Stimulated activated CD4-positive, alpha-beta T cell treated with anti-CD3 and anti-CD28 coated beads, Interleukin-2, amount 100 ng/mL, for 24 hours (primary cell): Measurements from ENCODE around the gene KIAA2012.

Experiments
- DNase-seq, 2 donors: peaks; one replicate each; pipeline ENCODE4 v3.0.0-alpha.2; 2020

KIAA2012 gene

GRCh38 chr2:202072737-202073401, at the start of gene KIAA2012:
Gene KIAA2012 (plus strand): TSS chr2:202073255. CDS start chr2:202073628, 373 bp downstream.
- no peak for DNase-seq

GRCh38 chr2:202023904-202024266, 49.2 kb upstream of the KIAA2012 start:
- no peak for DNase-seq

- no peak for DNase-seq
Observed at GRCh38 chr2:202024871-202025270, 48.2 kb upstream of the KIAA2012 start.

GRCh38 chr2:202025816-202026215, 47.2 kb upstream of the KIAA2012 start:
- no peak for DNase-seq

GRCh38 chr2:202026507-202026906, 46.5 kb upstream of the KIAA2012 start:
- DNase-seq, result no peak

- DNase-seq, result no peak
Observed at GRCh38 chr2:202030691-202031090, 42.4 kb upstream of the KIAA2012 start.

- DNase-seq, result no peak
Observed at GRCh38 chr2:202031246-202031951, 41.7 kb upstream of the KIAA2012 start.

GRCh38 chr2:202032846-202033316, 40.2 kb upstream of the KIAA2012 start:
- peak; percentile 38 to 42 for DNase-seq

GRCh38 chr2:202033317-202034248, 39.5 kb upstream of the KIAA2012 start, which contains the start of gene FZD7:
Gene FZD7 (plus strand): TSS chr2:202033855. CDS start chr2:202034648, 793 bp downstream.
- peak; percentile 87 for DNase-seq

- DNase-seq, result peak; percentile 31 to 41
Observed at GRCh38 chr2:202034249-202035088, 38.6 kb upstream of the KIAA2012 start.

GRCh38 chr2:202035089-202035940, 37.7 kb upstream of the KIAA2012 start:
- DNase-seq, result peak in 1 of 2 donors; percentile 57

- DNase-seq, result no peak
Observed at GRCh38 chr2:202035941-202036372, 37.1 kb upstream of the KIAA2012 start.

- DNase-seq, result no peak
Observed at GRCh38 chr2:202036601-202037037, 36.4 kb upstream of the KIAA2012 start.

GRCh38 chr2:202037086-202037485, 36.0 kb upstream of the KIAA2012 start:
- no peak for DNase-seq

- DNase-seq, result no peak
Observed at GRCh38 chr2:202038471-202039277, 34.4 kb upstream of the KIAA2012 start.

- no peak for DNase-seq
Observed at GRCh38 chr2:202039278-202040078, 33.6 kb upstream of the KIAA2012 start.

- no peak for DNase-seq
Observed at GRCh38 chr2:202040079-202040844, 32.8 kb upstream of the KIAA2012 start.

GRCh38 chr2:202042444-202042843, 30.6 kb upstream of the KIAA2012 start:
- no peak for DNase-seq
